Upper lobe of left lung (tissue), 6 donors: Measurements from ENCODE around the gene C1D. TPM values are rescaled to one million over a fixed set of nuclear protein-coding genes. Genes with fewer than 3 reads are reported as not detected.

ENCODE experiments used
- ATAC-seq, 2 donors: fragments of 200-7000 bp; cut with Tn5 transposase; one replicate each; pipeline ENCODE4 v1.9.1; 2022; ENCODE audit warnings: mild to moderate bottlenecking in 2 of 2, moderate library complexity in 2 of 2; ENCODE audit not compliant: low FRiP score in 2 of 2
- DNase-seq, 2 donors: peaks; one replicate each; pipeline ENCODE4 v3.0.0-alpha.2; 2019 to 2020
- H3K27ac ChIP-seq, 4 donors: fragments of 200-600 bp; sonication (generic); one replicate each; pipeline ENCODE4 v1.5.1; 2016 to 2019
- H3K27me3 ChIP-seq, 4 donors: fragments of 200-600 bp; sonication (generic); one replicate each; pipeline ENCODE4 v1.5.1; 2017 to 2019
- H3K36me3 ChIP-seq, 4 donors: fragments of 200-600 bp; sonication (generic); one replicate each; pipeline ENCODE4 v1.5.1; 2016 to 2019
- H3K4me1 ChIP-seq, 4 donors: fragments of 200-600 bp; sonication (generic); one replicate each; pipeline ENCODE4 v1.5.1; 2018 to 2019
- H3K4me3 ChIP-seq, 4 donors: fragments of 200-600 bp; sonication (generic); one replicate each; pipeline ENCODE4 v1.5.1; 2017 to 2019; ENCODE audit warnings: mild to moderate bottlenecking in 2 of 4, moderate library complexity in 1 of 4
- H3K9me3 ChIP-seq, 4 donors: fragments of 200-600 bp; sonication (generic); one replicate each; pipeline ENCODE4 v1.5.1; 2018 to 2019
- CTCF ChIP-seq, 6 experiments: fragments of 450-650 bp in 4 of 6; fragments of 200-600 bp in 2 of 6; sonication (generic) in 2 of 6; IDR thresholded peaks; one replicate each; pipeline ENCODE4 v1.5.1; 2016 to 2019; ENCODE audit warnings: antibody characterized with exemption in 6 of 6
- EP300 ChIP-seq, 4 donors: sonication (generic); formaldehyde crosslinking; IDR thresholded peaks; one replicate each; pipeline ENCODE4 v1.5.1; 2017; ENCODE audit warnings: antibody characterized with exemption in 4 of 4, control low read depth in 2 of 4
- POLR2A ChIP-seq, 4 donors: fragments of 450-650 bp; IDR thresholded peaks; one replicate each; pipeline ENCODE4 v1.5.1; 2016 to 2017; ENCODE audit warnings: antibody characterized with exemption in 4 of 4, mild to moderate bottlenecking in 2 of 4
- POLR2AphosphoS5 ChIP-seq, 2 donors: sonication (generic); formaldehyde crosslinking; IDR thresholded peaks; one replicate each; pipeline ENCODE4 v1.5.1; 2017; ENCODE audit warnings: antibody characterized with exemption in 2 of 2
- WGBS, 2 donors: methylation state at CpG; one replicate each; pipeline ENCODE4 v1.1.5; 2017 to 2018; 5-methylcytosine and 5-hydroxymethylcytosine counted together
- total RNA-seq, 6 donors: library from RNA; depleted of rRNA in 4 of 6; stranded (reverse); fragments of >200 nt in 4 of 6; gene quantifications; one replicate each; pipeline versions ENCODE4 v1.1.0 to v1.2.1, GENCODE V29; 2016 to 2021
- donor health status: DM: no; HTN: no; CAD: no; lungs with moderate emphysema.
- donor health status: DM: no; HTN: yes; CAD: no; lungs with severe emphysema.

C1D gene
- total RNA-seq, 6 donors from 2014 or later = 3.3 to 59.5 (median 22.0) TPM

DNA sequence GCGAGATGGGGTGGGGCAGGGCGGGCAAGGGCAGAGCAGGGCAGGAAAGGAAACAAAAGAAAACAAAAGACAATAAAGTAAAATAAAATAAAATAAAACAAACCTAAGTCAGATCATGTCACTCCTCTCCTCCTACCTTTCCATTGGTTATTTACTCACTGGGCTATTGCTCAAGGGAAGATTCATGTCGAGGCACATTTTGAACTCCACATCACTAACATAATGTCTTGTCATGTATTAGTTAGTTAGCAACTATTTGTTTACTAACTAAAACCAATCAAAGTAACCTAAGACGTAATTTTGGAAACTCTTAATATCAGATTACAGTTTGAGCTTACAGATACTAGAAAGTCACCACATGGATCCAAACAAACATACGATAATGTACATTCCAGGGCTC, 2.2 kb downstream of the C1D start:
- ATAC-seq = no peak
- 76 to 81% methylated on average over 5 of the region's 5 CpGs for WGBS, 2 donors
- TF ChIP-seq CTCF (IDR thresholded peaks at IDR 0.05) (no peak), EP300 (IDR thresholded peaks at IDR 0.05) (no peak), POLR2A (IDR thresholded peaks at IDR 0.05) (no peak), POLR2AphosphoS5 (IDR thresholded peaks at IDR 0.05) (no peak)

DNA sequence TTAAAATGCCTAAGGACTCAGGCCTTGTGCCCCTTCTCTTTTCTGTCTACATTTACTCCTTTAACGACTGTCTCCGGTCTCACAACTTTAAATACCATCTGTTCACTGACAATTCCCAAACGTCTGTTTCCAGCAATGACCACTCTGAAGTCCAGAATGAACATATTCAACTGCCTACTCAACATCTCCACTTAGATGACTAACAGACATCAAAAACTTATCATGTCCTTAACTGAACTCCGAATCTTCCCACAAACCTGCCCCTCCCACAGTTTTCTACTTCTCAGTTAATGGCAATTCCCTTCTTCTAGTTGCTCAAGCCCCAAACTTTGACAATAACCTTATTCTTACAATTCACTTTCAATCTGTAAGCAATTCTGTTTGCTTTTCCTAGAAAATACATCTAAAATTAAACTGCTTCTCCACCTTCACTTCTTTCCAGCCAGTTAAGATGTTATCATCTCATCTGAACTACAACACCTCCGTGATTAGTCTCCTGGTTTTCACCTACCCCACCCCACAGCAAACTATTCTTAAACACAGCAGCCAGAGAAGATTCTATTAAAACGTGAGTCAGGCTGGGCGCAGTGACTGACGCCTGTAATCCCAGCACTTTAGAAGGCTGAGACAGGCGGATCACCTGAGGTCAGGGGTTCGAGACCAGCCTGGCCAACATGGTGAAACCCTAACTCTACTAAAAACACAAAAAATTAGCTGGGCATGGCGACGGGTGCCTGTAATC, 2.8 kb downstream of the C1D start:
- peaks cover 14 to 44% (median 29%) of the 10 kb centered on the region in 4 donors for H3K4me1 ChIP-seq
- H3K27me3 ChIP-seq = no peaks in the 10 kb centered on the region
- ATAC-seq = no peak
- DNase-seq = no peak
- no peak overlapping the region for H3K27ac ChIP-seq
- no peak overlapping the region for H3K4me3 ChIP-seq
- H3K36me3 ChIP-seq = no peaks in the 10 kb centered on the region
- WGBS, 2 donors = 80 to 82% methylated on average over 12 of the region's 12 CpGs
- TF ChIP-seq CTCF (IDR thresholded peaks at IDR 0.05) (no peak), POLR2AphosphoS5 (IDR thresholded peaks at IDR 0.05) (no peak), EP300 (IDR thresholded peaks at IDR 0.05) (no peak), POLR2A (IDR thresholded peaks at IDR 0.05) (no peak)
- H3K9me3 ChIP-seq = no peaks in the 10 kb centered on the region

More for the DNA sequence above, 2.2 kb downstream of the C1D start:
- no peak for DNase-seq
- Histone ChIP-seq H3K9me3 (no peaks in the 10 kb centered on the region), H3K4me1 (peaks cover 14 to 44% (median 29%) of the 10 kb centered on the region in 4 donors), H3K36me3 (no peaks in the 10 kb centered on the region), H3K4me3 (no peak overlapping the region), H3K27me3 (no peaks in the 10 kb centered on the region), H3K27ac (no peak overlapping the region)

DNA sequence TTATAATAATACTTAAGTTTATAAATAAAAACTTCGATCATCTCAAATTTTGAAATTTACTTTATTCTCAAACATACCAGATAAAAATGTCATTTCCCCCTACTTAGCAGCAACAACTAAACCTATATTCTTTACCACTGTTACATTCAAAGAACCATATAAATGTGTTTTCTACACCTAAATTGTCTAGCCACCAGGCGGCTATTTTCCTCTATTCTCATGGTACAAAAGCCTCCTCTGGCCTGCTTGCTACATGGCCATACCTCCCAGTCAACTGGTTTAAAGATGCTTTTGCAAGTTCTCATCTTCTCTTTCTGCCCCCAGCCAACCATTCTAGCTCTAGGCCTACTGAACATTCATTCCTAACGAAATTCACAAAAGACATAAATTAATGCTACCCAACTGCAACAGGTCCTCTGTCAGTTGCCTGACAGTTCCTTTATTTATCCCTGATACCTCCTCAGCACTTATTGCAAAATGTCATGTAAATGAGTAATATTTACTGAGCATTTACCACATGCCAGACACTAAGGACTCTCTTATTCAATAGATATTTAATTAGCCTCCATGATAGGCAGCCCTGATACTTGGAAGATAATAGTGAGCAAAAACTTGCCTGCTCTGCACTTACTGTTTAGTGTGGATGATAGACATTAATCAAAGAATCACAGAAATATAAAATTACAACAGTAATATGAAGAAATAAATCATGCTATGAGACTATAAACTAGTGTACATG, 5.0 kb downstream of the C1D start:
- ATAC-seq (no peak), DNase-seq (no peak)
- Histone ChIP-seq H3K27me3 (no peaks in the 10 kb centered on the region), H3K4me3 (no peak overlapping the region), H3K4me1 (peaks cover 14 to 34% (median 27%) of the 10 kb centered on the region in 4 donors), H3K27ac (no peak overlapping the region), H3K9me3 (no peaks in the 10 kb centered on the region), H3K36me3 (no peaks in the 10 kb centered on the region)
- WGBS, 2 donors = 85 to 92% methylated on average over 3 of the region's 3 CpGs
- TF ChIP-seq POLR2AphosphoS5 (IDR thresholded peaks at IDR 0.05) = no peak
- no peak for TF ChIP-seq POLR2A (IDR thresholded peaks at IDR 0.05)
- TF ChIP-seq EP300 (IDR thresholded peaks at IDR 0.05) = no peak
- TF ChIP-seq CTCF (IDR thresholded peaks at IDR 0.05) = no peak

GRCh38 chr2:68052717-68053422, 9.9 kb downstream of the C1D start:
- H3K9me3 ChIP-seq = no peaks in the 10 kb centered on the region
- TF ChIP-seq CTCF (IDR thresholded peaks at IDR 0.05) = no peak
- no peak for TF ChIP-seq EP300 (IDR thresholded peaks at IDR 0.05)
- TF ChIP-seq POLR2AphosphoS5 (IDR thresholded peaks at IDR 0.05) = no peak
- TF ChIP-seq POLR2A (IDR thresholded peaks at IDR 0.05) = no peak
- peaks cover 0 to 2% (median under 1%) of the 10 kb centered on the region in 4 donors for H3K4me1 ChIP-seq
- H3K36me3 ChIP-seq = no peaks in the 10 kb centered on the region
- no peak overlapping the region for H3K4me3 ChIP-seq
- ATAC-seq (no peak), DNase-seq (no peak)
- WGBS, 2 donors = 85% methylated on average over 6 of the region's 6 CpGs
- H3K27ac ChIP-seq = no peak overlapping the region
- H3K27me3 ChIP-seq = no peaks in the 10 kb centered on the region
